Coronary artery (tissue), 2 donors: ENCODE results near the gene QSOX2.

Experiments
- DNase-seq: peaks from one replicate; pipeline ENCODE4 v3.0.0-alpha.2; 2017; ENCODE audit warnings: low spot score
- H3K27ac ChIP-seq, 2 donors: fragments of 200-600 bp; sonication (generic); one replicate each; pipeline ENCODE4 v1.5.1; 2016 to 2019
- H3K4me3 ChIP-seq: fragments of 200-600 bp; sonication (generic); 2 replicates; pipeline ENCODE4 v1.5.1; 2016; ENCODE audit warnings: mild to moderate bottlenecking, moderate library complexity
- TF ChIP-seq, protein P1 (sequence below): fragments of 200-600 bp; sonication (generic); IDR thresholded peaks from one replicate; pipeline ENCODE4 v1.5.1; 2019; ENCODE audit warnings: antibody characterized with exemption

The QSOX2 gene

DNA sequence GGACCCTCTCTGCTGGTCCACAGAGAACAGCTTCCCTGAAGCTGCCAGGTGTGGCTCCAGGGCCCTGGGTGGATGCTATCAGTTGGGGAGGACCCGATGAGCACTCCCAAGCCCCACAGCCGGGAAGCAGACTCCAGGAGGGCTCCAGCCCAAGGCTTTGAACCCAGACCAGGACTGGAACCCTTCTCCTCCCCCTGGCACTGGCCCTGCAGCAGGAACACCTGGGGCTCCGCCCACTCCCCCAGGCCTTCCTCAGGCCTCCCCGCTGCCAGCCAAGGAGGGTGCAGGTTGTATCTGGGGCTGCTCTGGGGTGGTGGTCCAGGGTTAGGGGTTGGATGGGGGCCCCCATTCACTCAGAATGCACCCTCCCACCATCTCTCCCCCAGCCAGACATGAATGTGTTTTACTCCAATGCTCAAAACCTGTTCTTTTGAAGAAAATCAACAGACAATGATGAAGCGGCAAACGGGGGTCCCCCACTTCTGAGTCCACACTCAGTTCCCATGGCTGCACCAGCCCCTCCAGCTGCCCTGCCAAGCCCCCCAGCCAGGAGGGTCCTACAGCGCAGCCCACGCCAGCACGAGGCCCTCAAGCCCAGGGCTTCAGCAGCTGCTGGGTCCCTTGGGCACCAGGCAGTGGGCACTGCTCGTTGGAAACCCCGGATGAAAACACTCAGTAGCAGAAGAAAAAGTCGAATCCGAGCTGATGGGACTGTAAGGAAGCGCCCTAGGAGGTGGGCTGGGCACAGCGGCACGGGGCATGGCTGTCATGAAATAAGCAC lies 35.1 kb upstream of the QSOX2 start:
- no peak overlapping the region for H3K4me3 ChIP-seq
- TF ChIP-seq, protein P1, sequence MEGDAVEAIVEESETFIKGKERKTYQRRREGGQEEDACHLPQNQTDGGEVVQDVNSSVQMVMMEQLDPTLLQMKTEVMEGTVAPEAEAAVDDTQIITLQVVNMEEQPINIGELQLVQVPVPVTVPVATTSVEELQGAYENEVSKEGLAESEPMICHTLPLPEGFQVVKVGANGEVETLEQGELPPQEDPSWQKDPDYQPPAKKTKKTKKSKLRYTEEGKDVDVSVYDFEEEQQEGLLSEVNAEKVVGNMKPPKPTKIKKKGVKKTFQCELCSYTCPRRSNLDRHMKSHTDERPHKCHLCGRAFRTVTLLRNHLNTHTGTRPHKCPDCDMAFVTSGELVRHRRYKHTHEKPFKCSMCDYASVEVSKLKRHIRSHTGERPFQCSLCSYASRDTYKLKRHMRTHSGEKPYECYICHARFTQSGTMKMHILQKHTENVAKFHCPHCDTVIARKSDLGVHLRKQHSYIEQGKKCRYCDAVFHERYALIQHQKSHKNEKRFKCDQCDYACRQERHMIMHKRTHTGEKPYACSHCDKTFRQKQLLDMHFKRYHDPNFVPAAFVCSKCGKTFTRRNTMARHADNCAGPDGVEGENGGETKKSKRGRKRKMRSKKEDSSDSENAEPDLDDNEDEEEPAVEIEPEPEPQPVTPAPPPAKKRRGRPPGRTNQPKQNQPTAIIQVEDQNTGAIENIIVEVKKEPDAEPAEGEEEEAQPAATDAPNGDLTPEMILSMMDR: no peak
- DNase-seq: no peak

DNA sequence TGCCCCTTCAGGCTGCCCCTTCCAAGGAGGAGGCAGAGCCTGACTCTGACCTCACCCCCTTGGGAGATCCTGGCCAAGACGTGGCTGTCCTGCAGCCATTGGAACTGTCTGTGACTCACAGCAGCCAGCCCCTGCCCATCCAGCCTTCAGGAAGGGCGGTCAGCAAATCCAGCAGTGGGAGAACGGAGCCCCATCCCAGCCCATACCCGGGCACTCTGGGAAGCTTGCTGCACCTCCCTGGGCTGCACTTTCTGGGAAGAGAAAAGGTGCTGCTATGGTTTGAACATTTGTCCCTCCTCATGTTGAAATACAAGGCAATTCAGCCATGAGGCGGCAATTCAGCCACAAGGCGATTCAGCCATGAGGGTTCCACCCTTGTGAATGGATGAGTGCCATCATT lies 33.9 kb upstream of the QSOX2 start:
- no peak for DNase-seq
- no peak overlapping the region for H3K27ac ChIP-seq
- TF ChIP-seq, protein P1: no peak
- H3K4me3 ChIP-seq: no peak overlapping the region

More for the DNA sequence above, 35.1 kb upstream of the QSOX2 start:
- H3K27ac ChIP-seq: no peak overlapping the region

DNA sequence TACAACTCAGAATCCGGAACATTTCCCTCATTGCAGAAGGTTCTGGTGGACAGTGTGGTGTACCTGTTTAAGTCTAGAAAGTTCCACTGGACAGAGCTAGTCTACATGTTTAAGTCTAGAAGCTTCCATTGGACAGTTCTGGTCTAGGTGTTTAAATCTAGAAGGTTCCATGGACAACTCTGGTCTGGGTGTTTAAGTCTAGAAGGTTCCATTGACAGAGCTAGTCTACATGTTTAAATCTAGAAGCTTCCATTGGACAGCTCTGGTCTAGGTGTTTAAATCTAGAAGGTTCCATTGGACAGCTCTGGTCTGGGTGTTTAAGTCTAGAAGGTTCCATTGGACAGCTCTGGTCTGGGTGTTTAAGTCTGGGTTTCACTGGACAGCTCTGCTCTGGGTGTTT lies 33.3 kb upstream of the QSOX2 start:
- H3K27ac ChIP-seq: no peak overlapping the region
- TF ChIP-seq, protein P1: no peak
- no peak for DNase-seq
- H3K4me3 ChIP-seq: no peak overlapping the region

DNA sequence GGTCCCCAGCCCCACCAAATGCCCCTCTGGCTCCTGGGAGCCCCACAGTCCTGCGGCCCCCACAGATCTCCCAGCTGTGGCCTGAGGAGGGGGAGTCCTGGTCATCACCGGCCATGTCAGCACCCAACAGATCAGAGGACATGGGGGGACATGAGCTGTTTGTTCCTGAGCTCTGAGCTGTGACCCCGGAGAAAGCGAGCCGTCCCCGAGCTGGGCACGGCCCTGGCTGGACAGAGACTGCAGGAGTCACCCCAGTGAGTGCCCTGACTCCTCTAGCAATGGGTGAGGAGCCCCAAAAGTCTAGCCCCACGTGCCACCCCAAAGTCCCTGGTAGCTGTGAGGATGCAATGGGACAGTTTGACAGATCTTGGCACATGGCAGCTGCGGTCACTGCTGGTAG lies 32.6 kb upstream of the QSOX2 start:
- TF ChIP-seq, protein P1: no peak
- no peak for DNase-seq
- H3K27ac ChIP-seq: no peak overlapping the region
- H3K4me3 ChIP-seq: no peak overlapping the region

DNA sequence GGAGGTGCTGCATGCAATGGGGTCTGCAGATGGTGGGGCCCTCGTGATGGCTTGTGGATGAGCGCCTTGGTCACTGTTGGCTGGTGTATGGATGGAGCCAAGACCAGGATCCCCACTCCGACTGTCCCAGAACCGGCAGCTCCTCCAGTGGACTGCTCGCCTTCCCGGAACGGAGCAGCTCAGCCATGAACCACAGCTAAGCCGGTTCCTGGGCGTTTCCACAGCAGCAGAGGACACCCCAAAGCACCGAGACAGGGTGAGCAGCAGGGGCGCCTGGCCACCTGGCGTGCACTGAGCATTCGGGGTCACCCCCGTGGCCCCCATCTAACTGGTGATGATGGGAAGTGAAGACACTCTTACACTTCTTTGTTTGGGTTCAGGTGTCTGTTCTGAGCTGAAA lies 32.1 kb upstream of the QSOX2 start:
- no peak overlapping the region for H3K4me3 ChIP-seq
- no peak for DNase-seq
- TF ChIP-seq, protein P1: no peak
- no peak overlapping the region for H3K27ac ChIP-seq

DNA sequence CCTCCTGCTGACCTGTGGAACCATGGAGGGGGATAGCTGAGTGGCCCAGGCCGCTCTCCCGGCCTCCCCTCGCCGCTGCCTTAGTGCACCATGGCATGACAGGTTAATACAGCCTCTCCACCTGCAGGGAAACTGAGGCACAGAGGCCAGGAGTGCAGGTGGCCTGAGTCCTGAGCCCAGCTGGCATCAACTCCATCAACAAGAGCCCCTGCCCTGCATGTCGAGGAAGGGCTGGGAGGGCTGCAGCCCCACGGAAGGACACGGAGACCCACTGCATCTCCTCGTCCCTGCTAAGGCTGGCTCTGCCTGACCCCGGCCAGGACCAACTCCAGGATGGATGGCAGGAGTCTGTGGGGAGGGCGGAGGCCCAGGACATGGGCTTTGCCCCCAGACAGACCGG lies 31.1 kb upstream of the QSOX2 start:
- TF ChIP-seq, protein P1: no peak
- Histone ChIP-seq H3K27ac (no peak overlapping the region), H3K4me3 (no peak overlapping the region)
- no peak for DNase-seq
